Lung (tissue), 12 donors: ENCODE measurements around the gene USP4. TPM values are rescaled to one million over a fixed set of nuclear protein-coding genes. Genes with fewer than 3 reads are reported as not detected.

Source experiments
- ATAC-seq: fragments of 200-7000 bp; cut with Tn5 transposase; one replicate; pipeline ENCODE4 v1.9.1; 2020; ENCODE audit warnings: moderate number of reproducible peaks; ENCODE audit not compliant: insufficient read depth, low FRiP score
- DNase-seq, 3 donors: peaks; one replicate each; pipeline ENCODE4 v3.0.0-alpha.2; 2013 to 2017
- H3K27ac ChIP-seq, 2 donors: one replicate each; pipeline ENCODE4 v1.5.1; 2013; ENCODE audit warnings: mild to moderate bottlenecking in 2 of 2, moderate library complexity in 2 of 2, control low read depth in 1 of 2, inconsistent platforms in 1 of 2, low read depth in 1 of 2, low read length in 1 of 2
- H3K27me3 ChIP-seq, 3 donors: one replicate each; pipeline ENCODE4 v1.5.1; 2013; ENCODE audit warnings: low read length in 2 of 3; ENCODE audit not compliant: control insufficient read depth in 3 of 3, insufficient read depth in 3 of 3
- H3K36me3 ChIP-seq, 4 donors: one replicate each; pipeline ENCODE4 v1.5.1; 2013; ENCODE audit warnings: low read length in 4 of 4, mild to moderate bottlenecking in 1 of 4, moderate library complexity in 1 of 4; ENCODE audit not compliant: control insufficient read depth in 4 of 4, insufficient read depth in 4 of 4
- H3K4me1 ChIP-seq, 5 donors: one replicate each; pipeline ENCODE4 v1.5.1; 2013; ENCODE audit warnings: low read length in 5 of 5, mild to moderate bottlenecking in 2 of 5, moderate library complexity in 1 of 5; ENCODE audit not compliant: control insufficient read depth in 5 of 5, insufficient read depth in 5 of 5
- H3K4me3 ChIP-seq: one replicate; pipeline ENCODE4 v1.5.1; 2013; ENCODE audit warnings: mild to moderate bottlenecking, control low read depth, moderate library complexity
- H3K9ac ChIP-seq, 2 donors: one replicate each; pipeline ENCODE4 v1.5.1; 2013; ENCODE audit warnings: low read length in 2 of 2, control low read depth in 1 of 2; ENCODE audit not compliant: insufficient read depth in 1 of 2
- H3K9me3 ChIP-seq, 4 donors: one replicate each; pipeline ENCODE4 v1.5.1; 2013; ENCODE audit warnings: low read length in 3 of 4, mild to moderate bottlenecking in 1 of 4, moderate library complexity in 1 of 4; ENCODE audit not compliant: control insufficient read depth in 4 of 4, insufficient read depth in 3 of 4
- WGBS, 2 donors: extraction: QIAGEN DNeasy Blood & Tissue Kit; methylation state at CpG; one replicate each; pipeline ENCODE4 v1.1.7; 2013; 5-methylcytosine and 5-hydroxymethylcytosine counted together
- polyA plus RNA-seq, 2 donors: library from polyadenylated mRNA; stranded (reverse); fragments of 200-250 nt; gene quantifications; one replicate each; pipeline ENCODE4 v1.2.1, GENCODE V29; 2013
- total RNA-seq, 2 donors: library from RNA; depleted of rRNA in 1 of 2; stranded (reverse); fragments of >200 nt in 1 of 2; gene quantifications; one replicate each; pipeline ENCODE4 v1.2.1, GENCODE V29; 2014 to 2021
- TF ChIP-seq, protein P1 (sequence below): IDR thresholded peaks from 2 replicates; pipeline ENCODE4 v1.5.1; 2012; ENCODE audit warnings: mild to moderate bottlenecking; ENCODE audit errors: control extremely low read depth, extremely low read depth
- donor health status: control.
- donor health status: control.
- donor health status: Bipolar disorder and iron deficiency.
- donor health status: healthy.
- donor health status: DM: yes; HTN: yes; CAD: no.

The USP4 gene
- total and polyA plus RNA-seq, 4 donors, result 39.4 to 72.4 (median 54.7) TPM

GRCh38 chr3:49377483-49377882 is 37.6 kb upstream of the USP4 start:
- Histone ChIP-seq H3K4me1 (peaks cover 0 to 10% (median 0%) of the 10 kb centered on the region in 5 donors), H3K27ac (peak overlapping the region in 1 of 2 donors; percentile 20), H3K27me3 (no peaks in the 10 kb centered on the region), H3K4me3 (no peak overlapping the region), H3K36me3 (peaks cover 13 to 20% (median 16%) of the 10 kb centered on the region in 4 donors), H3K9ac (no peak overlapping the region), H3K9me3 (no peaks in the 10 kb centered on the region)
- TF ChIP-seq, protein P1, sequence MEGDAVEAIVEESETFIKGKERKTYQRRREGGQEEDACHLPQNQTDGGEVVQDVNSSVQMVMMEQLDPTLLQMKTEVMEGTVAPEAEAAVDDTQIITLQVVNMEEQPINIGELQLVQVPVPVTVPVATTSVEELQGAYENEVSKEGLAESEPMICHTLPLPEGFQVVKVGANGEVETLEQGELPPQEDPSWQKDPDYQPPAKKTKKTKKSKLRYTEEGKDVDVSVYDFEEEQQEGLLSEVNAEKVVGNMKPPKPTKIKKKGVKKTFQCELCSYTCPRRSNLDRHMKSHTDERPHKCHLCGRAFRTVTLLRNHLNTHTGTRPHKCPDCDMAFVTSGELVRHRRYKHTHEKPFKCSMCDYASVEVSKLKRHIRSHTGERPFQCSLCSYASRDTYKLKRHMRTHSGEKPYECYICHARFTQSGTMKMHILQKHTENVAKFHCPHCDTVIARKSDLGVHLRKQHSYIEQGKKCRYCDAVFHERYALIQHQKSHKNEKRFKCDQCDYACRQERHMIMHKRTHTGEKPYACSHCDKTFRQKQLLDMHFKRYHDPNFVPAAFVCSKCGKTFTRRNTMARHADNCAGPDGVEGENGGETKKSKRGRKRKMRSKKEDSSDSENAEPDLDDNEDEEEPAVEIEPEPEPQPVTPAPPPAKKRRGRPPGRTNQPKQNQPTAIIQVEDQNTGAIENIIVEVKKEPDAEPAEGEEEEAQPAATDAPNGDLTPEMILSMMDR, result no peak
- DNase-seq (no peak), ATAC-seq (peak; percentile 14)
- 83 to 85% methylated on average over 1 of the region's 1 CpG for WGBS, 2 donors

- Histone ChIP-seq H3K9me3 (no peaks in the 10 kb centered on the region), H3K9ac (no peak overlapping the region), H3K27me3 (no peaks in the 10 kb centered on the region), H3K27ac (no peak overlapping the region), H3K4me3 (no peak overlapping the region), H3K4me1 (peaks cover 0 to 3% (median 0%) of the 10 kb centered on the region in 5 donors), H3K36me3 (peaks cover 22 to 41% (median 28%) of the 10 kb centered on the region in 4 donors)
- DNase-seq (no peak), ATAC-seq (no peak)
- TF ChIP-seq, protein P1, result no peak
Measured at GRCh38 chr3:49371946-49372345, 32.1 kb upstream of the USP4 start.

DNA sequence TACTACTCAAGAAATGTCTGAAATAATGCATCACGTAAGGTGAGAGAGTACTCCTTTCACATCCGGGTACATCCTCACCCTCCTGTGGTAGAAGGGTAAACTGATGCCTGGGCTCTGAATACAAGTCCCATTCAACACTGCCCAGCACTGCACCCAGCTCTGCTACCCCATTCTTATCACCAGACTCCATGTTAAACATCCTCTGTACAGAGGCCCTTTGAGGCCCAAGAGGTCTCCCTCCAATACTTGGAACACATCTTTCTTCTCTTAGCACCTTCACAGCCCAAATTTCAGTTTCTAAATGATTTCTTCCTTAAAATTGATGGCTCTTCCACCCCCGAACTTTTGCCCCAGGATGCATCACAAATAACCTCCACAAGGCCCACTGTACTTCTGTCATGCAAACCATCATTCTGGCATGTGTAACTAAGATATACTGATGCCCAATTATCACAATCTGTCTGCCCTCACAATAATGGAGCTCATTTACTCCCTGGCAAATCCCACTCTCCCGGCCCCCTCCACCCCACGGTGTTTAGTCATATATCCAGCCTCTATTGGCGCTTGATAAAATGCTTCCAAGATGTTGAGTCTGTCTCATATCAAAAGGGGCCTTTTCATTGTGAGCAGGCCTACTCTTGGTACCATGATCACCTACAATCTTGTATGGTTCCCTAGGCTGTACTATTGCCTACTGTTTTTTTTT is 30.9 kb upstream of the USP4 start:
- TF ChIP-seq, protein P1, result no peak
- DNase-seq, result no peak
- no peak overlapping the region for H3K27ac ChIP-seq
- H3K27me3 ChIP-seq, result no peaks in the 10 kb centered on the region
- ATAC-seq, result no peak
- peaks cover 29 to 50% (median 36%) of the 10 kb centered on the region in 4 donors for H3K36me3 ChIP-seq
- WGBS, 2 donors, result 92 to 97% methylated on average over 6 of the region's 6 CpGs
- no peaks in the 10 kb centered on the region for H3K9me3 ChIP-seq
- no peak overlapping the region for H3K9ac ChIP-seq
- H3K4me3 ChIP-seq, result no peak overlapping the region
- H3K4me1 ChIP-seq, result peaks cover 0 to 3% (median 0%) of the 10 kb centered on the region in 5 donors
